ENCODE data around the gene SPRYD3.

DNA sequence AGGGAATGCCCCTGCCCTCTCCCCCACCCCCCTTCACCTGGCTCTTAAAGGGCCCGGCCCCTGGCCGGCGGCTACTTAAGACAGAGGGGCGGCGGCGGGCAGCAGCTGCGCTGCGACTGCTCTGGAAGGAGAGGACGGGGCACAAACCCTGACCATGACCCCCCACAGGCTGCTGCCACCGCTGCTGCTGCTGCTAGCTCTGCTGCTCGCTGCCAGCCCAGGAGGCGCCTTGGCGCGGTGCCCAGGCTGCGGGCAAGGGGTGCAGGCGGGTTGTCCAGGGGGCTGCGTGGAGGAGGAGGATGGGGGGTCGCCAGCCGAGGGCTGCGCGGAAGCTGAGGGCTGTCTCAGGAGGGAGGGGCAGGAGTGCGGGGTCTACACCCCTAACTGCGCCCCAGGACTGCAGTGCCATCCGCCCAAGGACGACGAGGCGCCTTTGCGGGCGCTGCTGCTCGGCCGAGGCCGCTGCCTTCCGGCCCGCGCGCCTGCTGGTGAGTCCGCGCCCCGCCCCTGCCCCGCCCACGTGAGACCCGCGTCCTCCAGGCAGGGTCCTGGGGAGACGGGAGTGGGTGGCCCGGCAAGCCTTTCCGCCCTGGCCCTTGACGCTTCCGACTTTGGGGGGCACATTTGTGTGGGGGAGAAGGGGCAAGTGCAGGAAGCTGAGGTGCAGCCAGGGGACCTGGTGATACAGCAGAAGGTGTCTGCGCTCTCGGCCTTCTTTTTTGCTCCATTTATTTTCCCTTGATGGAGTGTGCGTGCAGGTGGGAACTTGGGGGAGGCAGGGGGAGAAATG is 18.6 kb upstream of the SPRYD3 start, which contains the start of gene IGFBP6:
- peak; percentile 48 to 80 (median 77) for TF ChIP-seq POLR2AphosphoS5 (IDR thresholded peaks at IDR 0.05)
- TF ChIP-seq, protein P1, sequence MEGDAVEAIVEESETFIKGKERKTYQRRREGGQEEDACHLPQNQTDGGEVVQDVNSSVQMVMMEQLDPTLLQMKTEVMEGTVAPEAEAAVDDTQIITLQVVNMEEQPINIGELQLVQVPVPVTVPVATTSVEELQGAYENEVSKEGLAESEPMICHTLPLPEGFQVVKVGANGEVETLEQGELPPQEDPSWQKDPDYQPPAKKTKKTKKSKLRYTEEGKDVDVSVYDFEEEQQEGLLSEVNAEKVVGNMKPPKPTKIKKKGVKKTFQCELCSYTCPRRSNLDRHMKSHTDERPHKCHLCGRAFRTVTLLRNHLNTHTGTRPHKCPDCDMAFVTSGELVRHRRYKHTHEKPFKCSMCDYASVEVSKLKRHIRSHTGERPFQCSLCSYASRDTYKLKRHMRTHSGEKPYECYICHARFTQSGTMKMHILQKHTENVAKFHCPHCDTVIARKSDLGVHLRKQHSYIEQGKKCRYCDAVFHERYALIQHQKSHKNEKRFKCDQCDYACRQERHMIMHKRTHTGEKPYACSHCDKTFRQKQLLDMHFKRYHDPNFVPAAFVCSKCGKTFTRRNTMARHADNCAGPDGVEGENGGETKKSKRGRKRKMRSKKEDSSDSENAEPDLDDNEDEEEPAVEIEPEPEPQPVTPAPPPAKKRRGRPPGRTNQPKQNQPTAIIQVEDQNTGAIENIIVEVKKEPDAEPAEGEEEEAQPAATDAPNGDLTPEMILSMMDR (IDR thresholded peaks at IDR 0.05 in 8 of 11, conservative IDR thresholded peaks at IDR 0.05 in 3 of 11) = peak in 8 of 11 experiments; percentile 20 to 50 (median 36)
- TF ChIP-seq POLR2A (IDR thresholded peaks at IDR 0.05) = no peak
